ENCODE data around the gene CIRBP. TPM values are rescaled to one million over a fixed set of nuclear protein-coding genes. Genes with fewer than 3 reads are reported as not detected.

CIRBP gene
- total and polyA plus RNA-seq, 2 experiments from 2014 or later = 202 to 361 TPM

DNA sequence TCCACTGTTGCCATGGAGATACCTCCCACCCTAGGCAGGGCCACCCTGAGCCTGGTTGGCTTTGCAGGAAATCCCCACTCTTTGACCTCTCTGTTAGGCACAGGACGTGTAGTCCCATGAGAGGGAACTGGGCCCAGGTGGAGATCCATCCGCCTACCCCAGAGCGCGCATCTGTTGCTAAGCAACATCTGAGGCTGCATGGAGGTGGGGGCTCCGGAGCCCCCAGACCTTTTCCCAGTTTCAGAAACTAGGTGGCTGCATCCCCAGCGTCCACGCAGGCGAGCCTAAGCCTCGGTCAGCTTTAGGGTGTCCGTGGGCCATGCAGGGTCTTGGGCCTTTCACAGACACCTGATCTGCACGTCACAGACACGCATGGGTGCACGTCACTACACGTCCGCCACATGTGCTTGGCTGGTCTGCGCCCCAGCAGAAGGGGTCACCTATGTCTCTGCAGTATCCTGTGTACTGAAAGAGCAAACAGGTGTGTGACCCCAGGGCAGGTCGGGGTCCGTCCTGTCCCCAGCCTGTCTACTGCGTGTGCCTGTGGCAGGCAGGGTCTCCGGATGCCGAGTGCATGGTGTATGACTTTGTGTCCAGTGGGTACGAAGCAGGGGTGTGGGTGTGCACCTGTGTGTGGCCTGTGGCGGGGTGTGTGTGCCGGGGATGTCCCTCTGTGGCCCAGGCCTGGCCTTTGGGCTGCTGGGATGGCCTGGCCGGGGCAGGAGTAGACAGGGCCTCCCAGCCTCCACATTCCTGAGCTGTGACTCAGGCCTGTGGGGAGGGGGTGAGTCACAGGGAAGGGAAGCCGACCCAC is 4.1 kb upstream of the CIRBP start:
- Histone ChIP-seq H3K27me3 (no peaks in the 10 kb centered on the region), H3K4me1 (ENCODE audit: insufficient read depth) (peaks cover 69% of the 10 kb centered on the region), H3K79me2 (peaks cover 30% of the 10 kb centered on the region), H2AFZ (no peak overlapping the region), H3K4me2 (peak overlapping the region; percentile 100), H3K27ac (peak overlapping the region; percentile 87), H3K9me2 (replicated peaks; ENCODE audit: insufficient read depth) (no peaks in the 10 kb centered on the region), H3K36me3 (replicated peaks; ENCODE audit: insufficient read depth, low read depth) (no peaks in the 10 kb centered on the region), H3K4me3 (no peak overlapping the region), H3K9me3 (ENCODE audit: low read depth) (no peaks in the 10 kb centered on the region), H4K20me1 (ENCODE audit: insufficient read depth, poor library complexity, severe bottlenecking) (peaks cover 4% of the 10 kb centered on the region)
- TF ChIP-seq, protein P1, sequence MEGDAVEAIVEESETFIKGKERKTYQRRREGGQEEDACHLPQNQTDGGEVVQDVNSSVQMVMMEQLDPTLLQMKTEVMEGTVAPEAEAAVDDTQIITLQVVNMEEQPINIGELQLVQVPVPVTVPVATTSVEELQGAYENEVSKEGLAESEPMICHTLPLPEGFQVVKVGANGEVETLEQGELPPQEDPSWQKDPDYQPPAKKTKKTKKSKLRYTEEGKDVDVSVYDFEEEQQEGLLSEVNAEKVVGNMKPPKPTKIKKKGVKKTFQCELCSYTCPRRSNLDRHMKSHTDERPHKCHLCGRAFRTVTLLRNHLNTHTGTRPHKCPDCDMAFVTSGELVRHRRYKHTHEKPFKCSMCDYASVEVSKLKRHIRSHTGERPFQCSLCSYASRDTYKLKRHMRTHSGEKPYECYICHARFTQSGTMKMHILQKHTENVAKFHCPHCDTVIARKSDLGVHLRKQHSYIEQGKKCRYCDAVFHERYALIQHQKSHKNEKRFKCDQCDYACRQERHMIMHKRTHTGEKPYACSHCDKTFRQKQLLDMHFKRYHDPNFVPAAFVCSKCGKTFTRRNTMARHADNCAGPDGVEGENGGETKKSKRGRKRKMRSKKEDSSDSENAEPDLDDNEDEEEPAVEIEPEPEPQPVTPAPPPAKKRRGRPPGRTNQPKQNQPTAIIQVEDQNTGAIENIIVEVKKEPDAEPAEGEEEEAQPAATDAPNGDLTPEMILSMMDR (IDR thresholded peaks at IDR 0.05; ENCODE audit: poor library complexity) = no peak
- TF ChIP-seq EZH2phosphoT487 (IDR thresholded peaks at IDR 0.05; ENCODE audit: low read depth, severe bottlenecking, unreplicated experiment) (no peak), EZH2 (IDR thresholded peaks at IDR 0.05; ENCODE audit: borderline replicate concordance) (no peak)
- peak; percentile 92 for DNase-seq (ENCODE audit: low spot score)
- WGBS (ENCODE audit: low lambda C conversion rate, missing lambda C conversion rate) = 62% methylated on average over 26 of the region's 26 CpGs

DNA sequence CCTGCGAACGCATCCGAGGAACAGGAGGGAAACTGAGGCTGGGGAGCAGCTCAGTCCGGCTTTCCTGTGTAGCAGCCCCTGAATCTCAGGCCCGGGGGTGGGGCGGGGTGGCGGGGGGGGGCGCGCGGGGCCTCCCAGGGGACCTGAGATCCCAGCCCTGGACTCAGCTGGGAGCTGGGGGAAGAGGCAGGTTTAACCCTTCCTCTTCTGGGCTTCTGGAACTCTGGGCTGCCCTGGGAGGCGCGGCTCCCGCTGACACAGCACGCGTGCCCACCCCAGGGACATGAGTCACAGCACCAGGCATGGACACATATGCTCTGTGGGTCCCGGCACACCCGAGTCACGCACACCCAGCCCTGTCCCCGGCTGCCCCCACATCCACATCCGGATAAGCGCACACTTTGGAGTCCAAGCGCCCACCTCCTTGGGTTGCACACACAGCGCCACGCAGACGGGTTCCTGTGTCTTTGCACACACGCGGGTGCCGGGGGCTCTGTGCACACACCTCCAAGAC is 3.5 kb upstream of the CIRBP start:
- peak overlapping the region; percentile 100 for H3K4me2 ChIP-seq
- no peak overlapping the region for H3K4me3 ChIP-seq
- peaks cover 70% of the 10 kb centered on the region for H3K4me1 ChIP-seq (ENCODE audit: insufficient read depth)
- 11% methylated on average over 22 of the region's 28 CpGs for WGBS (ENCODE audit: low lambda C conversion rate, missing lambda C conversion rate)
- H3K27me3 ChIP-seq = no peaks in the 10 kb centered on the region
- H2AFZ ChIP-seq = no peak overlapping the region
- peaks cover 11% of the 10 kb centered on the region for H4K20me1 ChIP-seq (ENCODE audit: insufficient read depth, poor library complexity, severe bottlenecking)
- H3K27ac ChIP-seq = peak overlapping the region; percentile 87
- TF ChIP-seq, protein P1 (IDR thresholded peaks at IDR 0.05; ENCODE audit: poor library complexity) = no peak
- TF ChIP-seq EZH2phosphoT487 (IDR thresholded peaks at IDR 0.05; ENCODE audit: low read depth, severe bottlenecking, unreplicated experiment) = no peak
- no peak for TF ChIP-seq EZH2 (IDR thresholded peaks at IDR 0.05; ENCODE audit: borderline replicate concordance)
- peaks cover 35% of the 10 kb centered on the region for H3K79me2 ChIP-seq
- H3K9me3 ChIP-seq (ENCODE audit: low read depth) = no peaks in the 10 kb centered on the region
- peak; percentile 82 for DNase-seq (ENCODE audit: low spot score)
- H3K9me2 ChIP-seq (replicated peaks; ENCODE audit: insufficient read depth) = no peaks in the 10 kb centered on the region
- no peaks in the 10 kb centered on the region for H3K36me3 ChIP-seq (replicated peaks; ENCODE audit: insufficient read depth, low read depth)

GRCh38 chr19:1266129-1266915 is 2.8 kb upstream of the CIRBP start:
- DNase-seq (ENCODE audit: low spot score) = peak; percentile 96
- no peaks in the 10 kb centered on the region for H3K36me3 ChIP-seq (replicated peaks; ENCODE audit: insufficient read depth, low read depth)
- peak overlapping the region; percentile 18 for H2AFZ ChIP-seq
- H3K4me1 ChIP-seq (ENCODE audit: insufficient read depth) = peaks cover 73% of the 10 kb centered on the region
- TF ChIP-seq EZH2 (IDR thresholded peaks at IDR 0.05; ENCODE audit: borderline replicate concordance) (no peak), EZH2phosphoT487 (IDR thresholded peaks at IDR 0.05; ENCODE audit: low read depth, severe bottlenecking, unreplicated experiment) (no peak)
- TF ChIP-seq, protein P1 (IDR thresholded peaks at IDR 0.05; ENCODE audit: poor library complexity) = no peak
- H3K79me2 ChIP-seq = peaks cover 39% of the 10 kb centered on the region
- H3K9me2 ChIP-seq (replicated peaks; ENCODE audit: insufficient read depth) = no peaks in the 10 kb centered on the region
- H3K27me3 ChIP-seq = no peaks in the 10 kb centered on the region
- H4K20me1 ChIP-seq (ENCODE audit: insufficient read depth, poor library complexity, severe bottlenecking) = peaks cover 17% of the 10 kb centered on the region
- H3K4me2 ChIP-seq = peak overlapping the region; percentile 100
- peak overlapping the region; percentile 69 for H3K4me3 ChIP-seq
- peak overlapping the region; percentile 87 for H3K27ac ChIP-seq
- WGBS (ENCODE audit: low lambda C conversion rate, missing lambda C conversion rate) = 4% methylated on average over 60 of the region's 84 CpGs
- H3K9me3 ChIP-seq (ENCODE audit: low read depth) = no peaks in the 10 kb centered on the region
